GM18520 (cell line): ENCODE data around the gene FAM107B.
"Not testable (repeated sequence)": the region's sequence is repeated elsewhere in the genome, so short reads cannot be mapped to it uniquely, and the experiment has no call there.

Experiments used
- ATAC-seq: cut with Tn5 transposase; IDR thresholded peaks from one replicate; pipeline ENCODE4 v1.9.1; 2021; ENCODE audit not compliant: unreplicated experiment

The FAM107B gene

GRCh38 chr10:14737808-14738545 is 36.7 kb downstream of the FAM107B start:
- ATAC-seq: no peak

DNA sequence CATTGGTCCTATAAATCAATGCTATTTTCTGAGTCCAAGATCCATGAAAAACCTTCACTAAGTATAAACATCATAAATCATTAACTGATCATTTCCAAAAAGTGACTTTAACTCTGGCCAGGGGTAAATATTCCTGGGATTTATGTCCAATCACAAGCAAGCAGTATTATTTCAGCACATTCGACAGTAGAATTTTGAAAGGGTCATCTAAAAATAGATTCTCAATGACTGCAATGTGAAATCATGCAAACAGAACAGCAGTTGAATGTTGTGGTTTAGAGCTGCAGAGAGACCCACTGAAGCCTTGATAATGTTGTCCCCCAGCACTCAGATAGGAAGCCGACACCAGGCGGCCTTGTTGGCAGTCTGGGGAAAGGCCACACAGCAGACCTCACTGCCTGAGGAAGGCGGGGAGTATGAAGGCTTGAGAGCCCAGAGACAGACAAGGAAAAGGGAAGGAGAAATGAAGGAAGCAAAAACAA is 38.1 kb downstream of the FAM107B start:
- no peak for ATAC-seq

- no peak for ATAC-seq
Measured at GRCh38 chr10:14736043-14736442, 38.7 kb downstream of the FAM107B start.

- no peak for ATAC-seq
Measured at GRCh38 chr10:14731875-14732512, 42.7 kb downstream of the FAM107B start.

DNA sequence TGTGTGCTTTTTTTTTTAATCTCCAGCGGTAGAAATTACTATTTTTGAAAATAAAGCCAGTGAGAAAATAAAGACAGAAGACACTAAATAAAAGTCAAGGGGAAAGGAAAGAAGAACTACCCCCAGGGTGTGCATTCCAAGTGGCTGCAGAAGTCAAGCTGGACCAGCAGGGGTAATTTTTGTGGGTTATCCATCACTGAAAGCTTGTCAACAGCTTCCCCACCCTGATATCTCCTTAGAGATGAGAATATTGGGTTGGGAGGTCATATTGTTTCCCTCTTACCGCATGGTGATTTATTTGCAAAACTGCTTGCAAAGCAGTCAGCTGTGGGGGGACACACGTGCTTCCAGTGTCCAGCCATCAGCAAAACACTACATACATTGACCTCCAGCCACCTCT is 46.4 kb downstream of the FAM107B start:
- no peak for ATAC-seq

- no peak for ATAC-seq
Measured at GRCh38 chr10:14727924-14728323, 46.8 kb downstream of the FAM107B start.

DNA sequence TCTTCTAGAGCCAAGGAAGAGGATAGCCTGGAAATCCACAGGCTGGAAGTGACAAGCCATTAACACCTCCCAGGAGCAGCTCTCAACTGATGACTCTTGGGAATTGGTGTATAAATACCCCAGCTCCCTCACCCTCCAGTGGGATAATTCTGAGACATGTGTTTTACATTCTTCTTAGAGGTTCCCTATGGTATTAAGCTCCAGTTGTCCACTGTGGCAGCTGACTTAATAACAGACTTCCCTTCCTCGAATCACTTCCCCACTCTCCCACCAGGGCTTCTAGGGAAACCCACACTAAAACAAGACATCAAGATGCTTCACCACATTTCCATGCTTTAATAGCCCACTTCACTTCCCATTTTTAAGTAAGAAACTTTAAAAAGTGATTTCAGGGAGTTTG is 47.2 kb downstream of the FAM107B start:
- no peak for ATAC-seq

DNA sequence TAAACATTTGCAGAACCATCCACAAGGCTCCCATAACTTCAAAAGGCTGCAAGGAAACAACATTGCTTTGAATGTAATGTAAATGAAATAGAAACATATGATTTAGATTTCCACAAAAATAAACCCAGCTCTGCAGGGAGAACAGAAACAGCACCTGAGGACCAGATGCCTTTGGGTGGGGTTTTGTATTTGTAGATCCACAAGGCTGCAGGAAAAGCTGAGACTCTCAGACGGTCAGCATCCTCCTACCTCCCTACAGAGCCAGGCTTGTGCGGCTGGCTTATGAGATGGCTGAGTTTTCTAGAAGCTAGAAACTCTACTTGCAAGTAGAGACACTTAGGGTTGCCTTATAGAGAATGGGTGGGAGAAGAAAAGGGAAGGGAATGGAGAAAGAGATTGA is 49.8 kb downstream of the FAM107B start:
- no peak for ATAC-seq

- ATAC-seq: no peak
Measured at GRCh38 chr10:14723052-14723689, 51.5 kb downstream of the FAM107B start.

DNA sequence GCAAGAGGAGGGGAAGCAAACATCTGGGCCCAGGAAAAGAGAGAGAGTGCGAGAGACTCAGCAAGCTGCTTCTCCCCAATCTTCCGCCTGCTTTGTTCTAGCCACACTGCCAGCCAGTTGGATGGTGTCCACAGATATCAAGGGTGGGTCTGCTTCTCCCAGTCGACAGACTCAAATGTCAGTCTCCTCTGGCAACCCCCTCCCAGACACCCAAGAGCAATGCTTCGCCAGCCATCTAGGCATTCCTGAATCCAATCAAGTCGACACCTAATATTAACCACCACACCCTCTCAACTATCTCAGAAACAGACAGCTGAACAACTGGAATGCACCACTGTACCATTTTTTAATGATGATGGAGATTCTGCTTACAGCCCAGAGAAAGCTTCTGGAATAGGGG is 57.1 kb downstream of the FAM107B start:
- ATAC-seq: no peak

DNA sequence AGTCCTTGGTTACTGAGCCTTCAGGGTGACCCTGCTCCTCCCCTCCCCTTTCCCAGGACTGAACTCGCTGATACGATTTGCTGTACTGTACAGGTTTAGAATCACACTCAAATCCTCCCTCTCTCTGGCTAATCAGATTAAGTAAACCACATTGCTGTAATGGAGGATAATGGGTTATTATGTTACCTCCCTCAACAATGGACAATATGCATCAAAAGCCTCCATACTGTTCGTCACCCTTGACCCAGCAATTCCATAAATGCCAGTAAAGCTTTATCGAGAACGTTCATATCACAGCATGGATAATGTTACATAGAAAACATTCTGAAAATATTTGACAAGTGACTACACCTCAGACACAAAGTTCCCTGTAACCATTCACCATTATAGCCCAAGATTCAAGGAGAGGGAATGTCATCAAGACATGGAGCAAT is 61.7 kb downstream of the FAM107B start:
- ATAC-seq: no peak

- ATAC-seq: not testable (repeated sequence)
Measured at GRCh38 chr10:14709344-14709743, 65.4 kb downstream of the FAM107B start.

- no peak for ATAC-seq
Measured at GRCh38 chr10:14707481-14707880, 67.2 kb downstream of the FAM107B start.

DNA sequence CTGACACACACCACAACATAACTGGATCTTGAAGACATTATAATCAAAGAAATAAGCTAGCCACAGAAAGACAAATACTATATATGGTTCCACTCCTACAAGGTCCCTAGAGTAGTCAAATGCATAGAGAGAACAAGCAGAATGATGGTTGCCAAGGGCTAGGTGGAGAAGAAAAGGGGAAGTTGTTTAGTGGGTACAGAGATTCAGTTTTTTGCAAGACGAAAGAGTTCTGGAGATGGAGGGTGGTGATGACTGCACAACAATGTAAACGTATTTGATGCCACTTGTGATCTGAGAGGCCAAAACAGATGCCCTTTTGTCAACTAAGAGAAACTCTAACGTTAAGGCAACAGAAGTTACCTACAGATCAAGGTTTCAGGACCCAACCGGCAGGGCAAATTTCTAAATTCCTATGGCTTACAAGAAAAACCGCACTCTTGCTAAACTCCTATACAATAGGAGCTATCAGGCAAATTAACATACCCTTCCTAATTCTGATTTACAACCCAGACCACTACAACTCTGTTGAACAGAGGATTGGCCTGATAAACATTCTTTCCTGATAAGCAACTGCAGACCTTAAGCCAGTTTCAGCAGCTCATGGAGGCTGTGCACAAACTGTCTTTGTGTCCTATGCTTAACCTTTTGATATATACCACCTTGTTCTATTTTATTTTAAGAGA is 69.0 kb downstream of the FAM107B start:
- ATAC-seq: no peak

DNA sequence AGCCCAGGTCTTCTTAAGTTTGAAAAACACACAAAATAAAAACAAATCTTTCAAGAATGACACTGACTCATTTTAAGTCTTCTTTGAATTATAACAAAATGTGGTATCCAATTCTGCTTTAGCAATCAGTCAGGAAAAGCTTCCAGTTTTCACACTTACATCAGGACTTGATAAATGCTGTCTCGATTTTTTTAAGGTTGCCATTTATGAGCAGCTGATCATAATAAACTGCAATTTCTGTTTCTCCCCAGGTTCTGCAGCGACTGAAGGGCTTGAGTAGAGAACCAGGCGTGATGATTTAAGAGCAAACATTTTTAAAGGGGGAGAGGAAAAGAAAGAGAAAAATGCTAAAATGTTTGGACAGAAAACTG is 71.1 kb downstream of the FAM107B start:
- ATAC-seq: no peak

GRCh38 chr10:14701466-14701865 is 73.2 kb downstream of the FAM107B start:
- no peak for ATAC-seq

- no peak for ATAC-seq
Measured at GRCh38 chr10:14700546-14700945, 74.2 kb downstream of the FAM107B start.

- no peak for ATAC-seq
Measured at GRCh38 chr10:14699482-14699881, 75.2 kb downstream of the FAM107B start.

DNA sequence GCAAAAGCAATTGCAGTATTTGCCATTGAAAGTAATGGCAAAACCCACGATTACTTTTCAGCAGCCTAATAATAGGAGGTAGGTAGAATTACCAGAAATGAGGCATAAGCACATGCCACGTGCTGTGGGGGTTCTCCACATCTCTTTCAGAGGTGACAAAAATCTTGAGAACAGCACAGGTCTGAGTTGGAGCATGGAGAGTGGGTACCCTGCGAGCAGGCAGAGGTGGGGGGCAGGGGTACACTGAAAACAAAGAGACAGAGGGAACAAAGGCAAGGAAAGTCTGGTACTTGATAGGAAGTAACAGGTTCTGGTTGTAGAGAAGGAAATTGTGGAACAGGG is 75.9 kb downstream of the FAM107B start:
- no peak for ATAC-seq

GRCh38 chr10:14698111-14698828 is 76.4 kb downstream of the FAM107B start:
- no peak for ATAC-seq

- no peak for ATAC-seq
Measured at GRCh38 chr10:14697281-14697680, 77.4 kb downstream of the FAM107B start.
